Gastroesophageal sphincter (tissue), 3 donors: ENCODE results near the gene IFFO2.

Source experiments
- CTCF ChIP-seq, 4 experiments: fragments of 200-600 bp in 2 of 4; fragments of 450-650 bp in 2 of 4; sonication (generic) in 1 of 4; IDR thresholded peaks; one replicate each; pipeline ENCODE4 v1.5.1; 2017 to 2019; ENCODE audit warnings: antibody characterized with exemption in 4 of 4, mild to moderate bottlenecking in 2 of 4, moderate library complexity in 2 of 4
- POLR2AphosphoS5 ChIP-seq: sonication (generic); formaldehyde crosslinking; IDR thresholded peaks from one replicate; pipeline ENCODE4 v1.6.1; 2017; ENCODE audit warnings: antibody characterized with exemption

- TF ChIP-seq POLR2AphosphoS5 (no peak), CTCF (IDR thresholded peaks at IDR 0.05) (peak in 3 of 4 experiments; percentile 24 to 52 (median 40))
Observed at GRCh38 chr1:18921516-18922251, 34.8 kb downstream of the IFFO2 start.
